ENCODE data around the gene SEZ6L.

DNA sequence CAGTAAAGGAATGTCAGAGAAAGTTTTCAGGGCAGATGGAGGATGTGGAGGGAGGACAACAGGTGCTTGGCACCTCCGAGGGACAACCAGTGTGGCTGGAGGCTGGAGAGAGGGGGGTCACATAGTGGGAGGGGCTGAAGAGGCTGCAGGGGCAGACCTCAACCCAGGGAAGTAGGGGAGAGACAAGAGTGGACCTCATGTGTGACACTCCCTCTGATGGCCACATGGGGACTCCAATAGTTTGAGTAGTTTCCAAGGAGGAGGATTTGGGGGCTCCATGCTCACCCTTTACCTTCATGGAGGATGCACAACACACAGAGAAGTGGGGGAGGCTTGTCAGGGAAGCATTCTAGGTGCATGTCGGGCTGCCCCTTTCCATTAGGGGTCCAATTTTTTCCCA lies 224.7 kb downstream of the SEZ6L start:
- TF ChIP-seq, protein P1, sequence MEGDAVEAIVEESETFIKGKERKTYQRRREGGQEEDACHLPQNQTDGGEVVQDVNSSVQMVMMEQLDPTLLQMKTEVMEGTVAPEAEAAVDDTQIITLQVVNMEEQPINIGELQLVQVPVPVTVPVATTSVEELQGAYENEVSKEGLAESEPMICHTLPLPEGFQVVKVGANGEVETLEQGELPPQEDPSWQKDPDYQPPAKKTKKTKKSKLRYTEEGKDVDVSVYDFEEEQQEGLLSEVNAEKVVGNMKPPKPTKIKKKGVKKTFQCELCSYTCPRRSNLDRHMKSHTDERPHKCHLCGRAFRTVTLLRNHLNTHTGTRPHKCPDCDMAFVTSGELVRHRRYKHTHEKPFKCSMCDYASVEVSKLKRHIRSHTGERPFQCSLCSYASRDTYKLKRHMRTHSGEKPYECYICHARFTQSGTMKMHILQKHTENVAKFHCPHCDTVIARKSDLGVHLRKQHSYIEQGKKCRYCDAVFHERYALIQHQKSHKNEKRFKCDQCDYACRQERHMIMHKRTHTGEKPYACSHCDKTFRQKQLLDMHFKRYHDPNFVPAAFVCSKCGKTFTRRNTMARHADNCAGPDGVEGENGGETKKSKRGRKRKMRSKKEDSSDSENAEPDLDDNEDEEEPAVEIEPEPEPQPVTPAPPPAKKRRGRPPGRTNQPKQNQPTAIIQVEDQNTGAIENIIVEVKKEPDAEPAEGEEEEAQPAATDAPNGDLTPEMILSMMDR (IDR thresholded peaks at IDR 0.05; ENCODE audit: insufficient read depth, low read length) = no peak
- TF ChIP-seq SPI1 (IDR thresholded peaks at IDR 0.05; ENCODE audit: borderline replicate concordance, low read depth) (no peak), GABPA (IDR thresholded peaks at IDR 0.05; ENCODE audit: low read depth) (no peak)
